CD14-positive monocyte (primary cell): Measurements from ENCODE around the gene SMPD3. TPM values are rescaled to one million over a fixed set of nuclear protein-coding genes. Genes with fewer than 3 reads are reported as not detected.
A peak's percentile ranks its signal among the peaks of the same experiment; 100 is the strongest.

Source experiments
- DNase-seq, 3 donors: peaks; one replicate each; pipeline ENCODE4 v3.0.0-alpha.2; 2011 to 2022
- H2AFZ ChIP-seq: 2 replicates; pipeline ENCODE4 v1.6.0; 2012; ENCODE audit warnings: mild to moderate bottlenecking, low read depth, low read length, inconsistent platforms; ENCODE audit not compliant: insufficient read depth, poor library complexity, severe bottlenecking
- H3K27ac ChIP-seq, 2 donors: 1 replicate in 1 of 2; 2 replicates in 1 of 2; pipeline ENCODE4 v1.5.1; 2012 to 2013; ENCODE audit warnings: low read length in 2 of 2, control low read depth in 1 of 2, inconsistent platforms in 1 of 2, low read depth in 1 of 2, mild to moderate bottlenecking in 1 of 2
- H3K27me3 ChIP-seq, 2 donors: one replicate each; pipeline versions ENCODE4 v1.6.0 to v1.6.1; 2011 to 2013; ENCODE audit warnings: low read length in 2 of 2; ENCODE audit not compliant: control insufficient read depth in 2 of 2, insufficient read depth in 2 of 2
- H3K36me3 ChIP-seq, 2 donors: replicated peaks in 1 of 2; 1 replicate in 1 of 2; 2 replicates in 1 of 2; pipeline versions ENCODE4 v1.5.1 to v1.6.1; 2012 to 2013; ENCODE audit warnings: low read length in 2 of 2, control low read depth in 1 of 2, inconsistent platforms in 1 of 2, mild to moderate bottlenecking in 1 of 2; ENCODE audit not compliant: insufficient read depth in 2 of 2, control insufficient read depth in 1 of 2
- H3K4me1 ChIP-seq, 2 donors: 1 replicate in 1 of 2; 2 replicates in 1 of 2; pipeline versions ENCODE4 v1.5.1 to v1.6.1; 2012 to 2013; ENCODE audit warnings: low read length in 2 of 2, control low read depth in 1 of 2, inconsistent platforms in 1 of 2, mild to moderate bottlenecking in 1 of 2, moderate library complexity in 1 of 2; ENCODE audit not compliant: insufficient read depth in 2 of 2, control insufficient read depth in 1 of 2
- H3K4me2 ChIP-seq: replicated peaks from 2 replicates; pipeline ENCODE3; 2012; ENCODE audit warnings: low read length, moderate library complexity, mild to moderate bottlenecking; ENCODE audit not compliant: poor library complexity, severe bottlenecking; ENCODE audit errors: extremely low read depth
- H3K4me3 ChIP-seq, 3 experiments: fragments of 200-600 bp in 1 of 3; sonication (generic) in 1 of 3; replicated peaks in 1 of 3; 1 replicate in 2 of 3; 2 replicates in 1 of 3; pipeline ENCODE4 v1.5.1; 2011 to 2013; ENCODE audit warnings: low read length in 3 of 3, mild to moderate bottlenecking in 3 of 3, control low read depth in 2 of 3, low read depth in 2 of 3, inconsistent platforms in 1 of 3, moderate library complexity in 1 of 3
- H3K79me2 ChIP-seq: 2 replicates; pipeline ENCODE4 v1.6.0; 2012; ENCODE audit warnings: mild to moderate bottlenecking, control low read depth, inconsistent platforms, low read length, moderate library complexity; ENCODE audit not compliant: insufficient read depth
- H3K9ac ChIP-seq: 2 replicates; pipeline ENCODE4 v1.6.0; 2017; ENCODE audit warnings: low read length, mild to moderate bottlenecking; ENCODE audit not compliant: insufficient read depth, poor library complexity, severe bottlenecking
- H3K9me3 ChIP-seq, 2 donors: replicated peaks in 1 of 2; 1 replicate in 1 of 2; 2 replicates in 1 of 2; pipeline versions ENCODE4 v1.5.1 to v1.6.1; 2012 to 2013; ENCODE audit warnings: low read length in 2 of 2, control low read depth in 1 of 2; ENCODE audit not compliant: control insufficient read depth in 1 of 2, insufficient read depth in 1 of 2
- H4K20me1 ChIP-seq: 2 replicates; pipeline ENCODE4 v1.6.0; 2012; ENCODE audit warnings: mild to moderate bottlenecking, low read length, control low read depth, moderate library complexity; ENCODE audit not compliant: insufficient read depth
- H3K27ac Mint-ChIP-seq, 7 donors: one replicate each; pipeline ENCODE4 v1.8.0; 2020; ENCODE audit warnings: mild to moderate bottlenecking in 7 of 7, mixed read lengths in 7 of 7, moderate library complexity in 6 of 7, inconsistent platforms in 2 of 7
- H3K27me3 Mint-ChIP-seq, 3 donors: one replicate each; pipeline ENCODE4 v1.8.0; 2021 to 2022; ENCODE audit warnings: low read depth in 3 of 3, mild to moderate bottlenecking in 3 of 3, mixed read lengths in 3 of 3, moderate library complexity in 3 of 3, inconsistent platforms in 1 of 3
- H3K36me3 Mint-ChIP-seq, 2 donors: one replicate each; pipeline ENCODE4 v1.8.0; 2020; ENCODE audit warnings: mixed read lengths in 2 of 2, inconsistent platforms in 1 of 2, mild to moderate bottlenecking in 1 of 2
- H3K4me1 Mint-ChIP-seq: one replicate; pipeline ENCODE4 v1.8.0; 2020; ENCODE audit warnings: mild to moderate bottlenecking, mixed read lengths
- H3K4me3 Mint-ChIP-seq, 2 donors: one replicate each; pipeline ENCODE4 v1.8.0; 2020; ENCODE audit warnings: mild to moderate bottlenecking in 2 of 2, mixed read lengths in 2 of 2, moderate library complexity in 1 of 2
- H3K9me3 Mint-ChIP-seq, 7 donors: one replicate each; pipeline ENCODE4 v1.8.0; 2020 to 2022; ENCODE audit warnings: mixed read lengths in 7 of 7, mild to moderate bottlenecking in 6 of 7, moderate library complexity in 6 of 7, inconsistent platforms in 2 of 7
- WGBS: methylation state at CpG from one replicate; pipeline ENCODE4 v1.1.5; 2013; ENCODE audit warnings: missing lambda C conversion rate; ENCODE audit not compliant: insufficient coverage; 5-methylcytosine and 5-hydroxymethylcytosine counted together
- intact Hi-C, 2 donors: fragments of 100-400 bp; cut with micrococcal nuclease; formaldehyde crosslinking; loops; one replicate each; pipeline versions ENCODE4 v1.15.0 to v1.15.1; 2023
- polyA plus RNA-seq, 3 donors: library from polyadenylated mRNA; depleted of rRNA in 1 of 3; unstranded in 2 of 3; stranded (reverse) in 1 of 3; fragments of 300-500 nt in 2 of 3; fragments of >200 nt in 1 of 3; fragmentation: Illumina TruSeq in 2 of 3; gene quantifications; 1 replicate in 2 of 3; 2 replicates in 1 of 3; pipeline ENCODE4 v1.2.3, GENCODE V29; 2012 to 2021
- TF ChIP-seq, protein P1 (sequence below): fragments of 200-600 bp; IDR thresholded peaks from one replicate; pipeline ENCODE4 v1.8.0; 2022; ENCODE audit warnings: antibody characterized with exemption, mild to moderate bottlenecking

Gene SMPD3
- polyA plus RNA-seq, 3 donors: 0.40 to 1.1 (median 0.51) TPM

- TF ChIP-seq, protein P1, sequence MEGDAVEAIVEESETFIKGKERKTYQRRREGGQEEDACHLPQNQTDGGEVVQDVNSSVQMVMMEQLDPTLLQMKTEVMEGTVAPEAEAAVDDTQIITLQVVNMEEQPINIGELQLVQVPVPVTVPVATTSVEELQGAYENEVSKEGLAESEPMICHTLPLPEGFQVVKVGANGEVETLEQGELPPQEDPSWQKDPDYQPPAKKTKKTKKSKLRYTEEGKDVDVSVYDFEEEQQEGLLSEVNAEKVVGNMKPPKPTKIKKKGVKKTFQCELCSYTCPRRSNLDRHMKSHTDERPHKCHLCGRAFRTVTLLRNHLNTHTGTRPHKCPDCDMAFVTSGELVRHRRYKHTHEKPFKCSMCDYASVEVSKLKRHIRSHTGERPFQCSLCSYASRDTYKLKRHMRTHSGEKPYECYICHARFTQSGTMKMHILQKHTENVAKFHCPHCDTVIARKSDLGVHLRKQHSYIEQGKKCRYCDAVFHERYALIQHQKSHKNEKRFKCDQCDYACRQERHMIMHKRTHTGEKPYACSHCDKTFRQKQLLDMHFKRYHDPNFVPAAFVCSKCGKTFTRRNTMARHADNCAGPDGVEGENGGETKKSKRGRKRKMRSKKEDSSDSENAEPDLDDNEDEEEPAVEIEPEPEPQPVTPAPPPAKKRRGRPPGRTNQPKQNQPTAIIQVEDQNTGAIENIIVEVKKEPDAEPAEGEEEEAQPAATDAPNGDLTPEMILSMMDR: no peak
- no peak overlapping the region for H3K4me3 ChIP-seq
- no peak overlapping the region for H2AFZ ChIP-seq
- Mint-ChIP-seq H3K27ac (peak overlapping the region in 1 of 7 donors; percentile 37), H3K27me3 (peaks cover 15 to 30% (median 19%) of the 10 kb centered on the region in 3 donors), H3K36me3 (no peaks in the 10 kb centered on the region), H3K4me3 (no peak overlapping the region), H3K4me1 (peaks cover 33% of the 10 kb centered on the region), H3K9me3 (peaks cover 0 to 3% (median 0%) of the 10 kb centered on the region in 7 donors)
- peaks cover 0 to 4% of the 10 kb centered on the region in 2 donors for H3K27me3 ChIP-seq
- intact Hi-C loops: no loop called here
- H3K9ac ChIP-seq: no peak overlapping the region
- 77% methylated on average over 32 of the region's 32 CpGs for WGBS
- H3K79me2 ChIP-seq: no peaks in the 10 kb centered on the region
- H3K27ac ChIP-seq: no peak overlapping the region
- no peaks in the 10 kb centered on the region for H4K20me1 ChIP-seq
- no peaks in the 10 kb centered on the region for H3K36me3 ChIP-seq
- no peaks in the 10 kb centered on the region for H3K9me3 ChIP-seq
- no peak overlapping the region for H3K4me2 ChIP-seq
- DNase-seq: no peak
- H3K4me1 ChIP-seq: peaks cover 21 to 29% of the 10 kb centered on the region in 2 donors
Observed at GRCh38 chr16:68370581-68371275, 77.6 kb downstream of the SMPD3 start.

GRCh38 chr16:68369697-68370580, 78.4 kb downstream of the SMPD3 start:
- no peak overlapping the region for H3K27ac ChIP-seq

More at GRCh38 chr16:68369697-68370580, 78.4 kb downstream of the SMPD3 start:
- Mint-ChIP-seq H3K9me3 (peaks cover 0 to 3% (median 0%) of the 10 kb centered on the region in 7 donors), H3K36me3 (no peaks in the 10 kb centered on the region), H3K27ac (peak overlapping the region in 2 of 7 donors; percentile 37 to 56), H3K4me1 (peaks cover 41% of the 10 kb centered on the region), H3K4me3 (peak overlapping the region in 1 of 2 donors; percentile 26), H3K27me3 (peaks cover 15 to 27% (median 24%) of the 10 kb centered on the region in 3 donors)
- Histone ChIP-seq H3K27me3 (peaks cover 0 to 4% of the 10 kb centered on the region in 2 donors), H3K4me2 (no peak overlapping the region), H3K36me3 (no peaks in the 10 kb centered on the region), H3K4me3 (no peak overlapping the region), H4K20me1 (no peaks in the 10 kb centered on the region), H2AFZ (peak overlapping the region; percentile 66), H3K79me2 (no peaks in the 10 kb centered on the region), H3K9ac (peak overlapping the region; percentile 7), H3K4me1 (peaks cover 29 to 37% of the 10 kb centered on the region in 2 donors), H3K9me3 (no peaks in the 10 kb centered on the region)
- TF ChIP-seq, protein P1: no peak
- 14% methylated on average over 13 of the region's 23 CpGs for WGBS
- intact Hi-C loops: no loop called here
- DNase-seq: no peak
